Heart left ventricle (tissue), 13 donors: ENCODE results near the gene SLC25A26.

Experiments used
- POLR2A ChIP-seq, 2 donors: fragments of 450-650 bp; IDR thresholded peaks; one replicate each; pipeline ENCODE4 v1.6.1; 2017; ENCODE audit warnings: antibody characterized with exemption in 2 of 2, mild to moderate bottlenecking in 2 of 2, moderate library complexity in 2 of 2
- TF ChIP-seq, protein P1 (sequence below), 12 donors: fragments of 200-600 bp; sonication (generic) in 4 of 12; IDR thresholded peaks; one replicate each; pipeline versions ENCODE4 v1.5.0 to v1.8.0; 2018 to 2022; ENCODE audit warnings: antibody characterized with exemption in 12 of 12, mild to moderate bottlenecking in 5 of 12
- donor health status: ischemic (EF 13 %, LVEDD 7.1; RV severe dilation, severe dysfunction).
- donor health status: DM: no; HTN: yes; CAD: no.
- donor health status: DM: no; HTN: no; CAD: no.
- donor health status: ischemic (EF 25% LVEDD 6.9; RV normal size, moderate dysfunction).
- donor health status: ischemic (EF 25% LVEDD 5.7; RV mildly dilated, moderate dysfunction).
- donor health status: ischemic (EF 35%, LVEDD 5.7; RV mildly dilated, moderate dysfunction).
- donor health status: nonischemic (EF 11% LVEDD 7.7; RV severe dilation, severe dysfunction).
- donor health status: DM: yes; HTN: yes; CAD: no.
- donor health status: PGD.
- donor health status: ischemic (EF 29% LVEDD 5.4; RV normal size, mild dysfunction).
- donor health status: nonischemic (EF 23%, LVEDD 6.1; RV moderate dilation, normal function).

DNA sequence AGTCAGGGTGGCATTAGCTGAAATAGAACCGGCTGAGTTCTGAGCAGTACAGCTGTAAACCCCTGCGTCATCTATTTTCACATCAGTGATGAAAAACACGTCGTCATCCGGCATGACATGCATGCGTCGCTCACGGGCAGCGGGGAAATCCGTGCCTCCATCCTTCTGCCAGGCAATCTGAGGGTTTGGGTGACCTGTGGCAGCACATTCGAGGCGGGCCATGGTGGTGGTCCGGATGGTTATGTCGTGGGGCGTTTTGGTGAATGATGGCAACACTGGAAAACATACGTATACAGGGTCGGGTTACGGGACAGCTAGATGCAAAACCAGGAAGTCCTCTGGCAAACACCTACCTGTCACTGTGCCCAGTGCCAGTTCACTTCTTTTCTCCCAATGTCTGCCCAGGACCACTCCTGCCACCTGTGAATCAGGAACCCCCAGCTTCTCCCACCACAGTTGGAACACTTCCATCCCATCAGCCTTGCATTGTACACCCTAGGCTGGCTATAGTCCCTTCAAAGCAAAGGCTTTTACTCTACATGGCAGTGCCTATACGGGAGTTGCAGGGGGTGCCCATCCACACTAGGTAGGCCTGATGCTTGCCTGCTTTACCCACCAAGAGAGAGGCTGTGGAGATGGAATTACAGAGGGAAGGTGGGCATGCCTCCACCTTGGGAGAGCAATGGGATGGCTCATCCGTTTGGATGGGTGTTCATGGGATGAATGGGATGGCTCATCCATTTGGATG is 163.4 kb downstream of the SLC25A26 start:
- TF ChIP-seq, protein P1, sequence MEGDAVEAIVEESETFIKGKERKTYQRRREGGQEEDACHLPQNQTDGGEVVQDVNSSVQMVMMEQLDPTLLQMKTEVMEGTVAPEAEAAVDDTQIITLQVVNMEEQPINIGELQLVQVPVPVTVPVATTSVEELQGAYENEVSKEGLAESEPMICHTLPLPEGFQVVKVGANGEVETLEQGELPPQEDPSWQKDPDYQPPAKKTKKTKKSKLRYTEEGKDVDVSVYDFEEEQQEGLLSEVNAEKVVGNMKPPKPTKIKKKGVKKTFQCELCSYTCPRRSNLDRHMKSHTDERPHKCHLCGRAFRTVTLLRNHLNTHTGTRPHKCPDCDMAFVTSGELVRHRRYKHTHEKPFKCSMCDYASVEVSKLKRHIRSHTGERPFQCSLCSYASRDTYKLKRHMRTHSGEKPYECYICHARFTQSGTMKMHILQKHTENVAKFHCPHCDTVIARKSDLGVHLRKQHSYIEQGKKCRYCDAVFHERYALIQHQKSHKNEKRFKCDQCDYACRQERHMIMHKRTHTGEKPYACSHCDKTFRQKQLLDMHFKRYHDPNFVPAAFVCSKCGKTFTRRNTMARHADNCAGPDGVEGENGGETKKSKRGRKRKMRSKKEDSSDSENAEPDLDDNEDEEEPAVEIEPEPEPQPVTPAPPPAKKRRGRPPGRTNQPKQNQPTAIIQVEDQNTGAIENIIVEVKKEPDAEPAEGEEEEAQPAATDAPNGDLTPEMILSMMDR (IDR thresholded peaks at IDR 0.05), result no peak
- TF ChIP-seq POLR2A (IDR thresholded peaks at IDR 0.05), result no peak
